Measurements from ENCODE around the gene PHACTR3. TPM values are rescaled to one million over a fixed set of nuclear protein-coding genes. Genes with fewer than 3 reads are reported as not detected.

PHACTR3 gene
- total RNA-seq, 1 donor from 2014 or later: not detected

- Mint-ChIP-seq H3K9me3 (ENCODE audit: low read depth) (no peaks in the 10 kb centered on the region), H3K27me3 (ENCODE audit: low read depth) (peaks cover 29% of the 10 kb centered on the region), H3K4me1 (ENCODE audit: low read depth) (no peaks in the 10 kb centered on the region), H3K27ac (ENCODE audit: unreplicated experiment) (no peak overlapping the region), H3K4me3 (ENCODE audit: unreplicated experiment) (no peak overlapping the region), H3K36me3 (ENCODE audit: low read depth) (no peaks in the 10 kb centered on the region)
- no peak for DNase-seq (ENCODE audit: low spot score)
- TF ChIP-seq CTCF (IDR thresholded peaks at IDR 0.05): no peak
Observed at GRCh38 chr20:59780494-59781185, 176.3 kb downstream of the PHACTR3 start.

GRCh38 chr20:59781226-59781625 is 176.9 kb downstream of the PHACTR3 start:
- H3K4me3 Mint-ChIP-seq (ENCODE audit: unreplicated experiment): no peak overlapping the region
- no peak for TF ChIP-seq CTCF (IDR thresholded peaks at IDR 0.05)
- H3K36me3 Mint-ChIP-seq (ENCODE audit: low read depth): no peaks in the 10 kb centered on the region
- peaks cover 29% of the 10 kb centered on the region for H3K27me3 Mint-ChIP-seq (ENCODE audit: low read depth)
- no peak overlapping the region for H3K27ac Mint-ChIP-seq (ENCODE audit: unreplicated experiment)
- no peaks in the 10 kb centered on the region for H3K9me3 Mint-ChIP-seq (ENCODE audit: low read depth)
- DNase-seq (ENCODE audit: low spot score): no peak
- no peaks in the 10 kb centered on the region for H3K4me1 Mint-ChIP-seq (ENCODE audit: low read depth)

GRCh38 chr20:59782986-59783640 is 178.8 kb downstream of the PHACTR3 start:
- Mint-ChIP-seq H3K4me1 (ENCODE audit: low read depth) (no peaks in the 10 kb centered on the region), H3K9me3 (ENCODE audit: low read depth) (no peaks in the 10 kb centered on the region), H3K4me3 (ENCODE audit: unreplicated experiment) (no peak overlapping the region), H3K27me3 (ENCODE audit: low read depth) (peaks cover 30% of the 10 kb centered on the region), H3K27ac (ENCODE audit: unreplicated experiment) (no peak overlapping the region), H3K36me3 (ENCODE audit: low read depth) (no peaks in the 10 kb centered on the region)
- peak; percentile 88 for TF ChIP-seq CTCF (IDR thresholded peaks at IDR 0.05)
- no peak for DNase-seq (ENCODE audit: low spot score)

- no peak for TF ChIP-seq CTCF (IDR thresholded peaks at IDR 0.05)
- Mint-ChIP-seq H3K4me1 (ENCODE audit: low read depth) (no peaks in the 10 kb centered on the region), H3K4me3 (ENCODE audit: unreplicated experiment) (no peak overlapping the region), H3K27me3 (ENCODE audit: low read depth) (peaks cover 30% of the 10 kb centered on the region), H3K36me3 (ENCODE audit: low read depth) (no peaks in the 10 kb centered on the region), H3K27ac (ENCODE audit: unreplicated experiment) (no peak overlapping the region), H3K9me3 (ENCODE audit: low read depth) (no peaks in the 10 kb centered on the region)
- DNase-seq (ENCODE audit: low spot score): no peak
Observed at GRCh38 chr20:59783641-59784010, 179.3 kb downstream of the PHACTR3 start.

- Mint-ChIP-seq H3K27ac (ENCODE audit: unreplicated experiment) (no peak overlapping the region), H3K4me1 (ENCODE audit: low read depth) (no peaks in the 10 kb centered on the region), H3K9me3 (ENCODE audit: low read depth) (no peaks in the 10 kb centered on the region), H3K27me3 (ENCODE audit: low read depth) (peaks cover 32% of the 10 kb centered on the region), H3K4me3 (ENCODE audit: unreplicated experiment) (no peak overlapping the region), H3K36me3 (ENCODE audit: low read depth) (no peaks in the 10 kb centered on the region)
- DNase-seq (ENCODE audit: low spot score): no peak
- TF ChIP-seq CTCF (IDR thresholded peaks at IDR 0.05): no peak
Observed at GRCh38 chr20:59784365-59784764, 180.0 kb downstream of the PHACTR3 start.
